Medulla oblongata (tissue), 1 donor: ENCODE measurements around the gene SLC3A2.
"Not testable (repeated sequence)": the region's sequence is repeated elsewhere in the genome, so short reads cannot be mapped to it uniquely, and the experiment has no call there.

Source experiments
- DNase-seq: peaks from one replicate; pipeline ENCODE4 v3.0.0-alpha.2; 2015; ENCODE audit errors: extremely low spot score

SLC3A2 gene

GRCh38 chr11:62930666-62931065 is 50.0 kb downstream of the SLC3A2 start:
- DNase-seq, result no peak

- DNase-seq, result no peak
These were observed 51.0 kb downstream of the SLC3A2 start for GRCh38 chr11:62931499-62932278.

GRCh38 chr11:62933285-62933684 is 52.6 kb downstream of the SLC3A2 start:
- DNase-seq, result no peak

GRCh38 chr11:62933750-62934495 is 53.2 kb downstream of the SLC3A2 start:
- no peak for DNase-seq

- DNase-seq, result no peak
These were observed 53.7 kb downstream of the SLC3A2 start for GRCh38 chr11:62934496-62934785.

GRCh38 chr11:62937528-62937927 is 56.8 kb downstream of the SLC3A2 start:
- not testable (repeated sequence) for DNase-seq
